Prostate gland (tissue), 2 donors: ENCODE results near the gene EXOSC9. TPM values are rescaled to one million over a fixed set of nuclear protein-coding genes. Genes with fewer than 3 reads are reported as not detected.

Experiments
- DNase-seq: peaks from one replicate; pipeline ENCODE4 v3.0.0-alpha.2; 2019; ENCODE audit warnings: low spot score
- H3K27ac ChIP-seq, 2 donors: fragments of 200-600 bp; sonication (generic); 2 replicates each; pipeline ENCODE4 v1.5.1; 2017 to 2019
- H3K27me3 ChIP-seq: fragments of 200-600 bp; sonication (generic); replicated peaks from 2 replicates; pipeline ENCODE4 v1.5.1; 2019; ENCODE audit not compliant: insufficient read depth
- H3K36me3 ChIP-seq, 2 donors: fragments of 200-600 bp; sonication (generic); 1 replicate in 1 of 2; 2 replicates in 1 of 2; pipeline versions ENCODE4 v1.5.1 to v1.8.1; 2017 to 2019
- H3K4me1 ChIP-seq: fragments of 200-600 bp; sonication (generic); replicated peaks from 2 replicates; pipeline ENCODE4 v1.5.1; 2019
- H3K4me3 ChIP-seq, 2 donors: fragments of 200-600 bp; sonication (generic); 2 replicates each; pipeline ENCODE4 v1.5.1; 2017 to 2019
- H3K9me3 ChIP-seq: fragments of 200-600 bp; sonication (generic); 2 replicates; pipeline ENCODE4 v1.5.1; 2017
- CTCF ChIP-seq, 4 experiments: fragments of 200-600 bp in 2 of 4; fragments of 450-650 bp in 2 of 4; sonication (generic) in 2 of 4; IDR thresholded peaks; 1 replicate in 3 of 4; 2 replicates in 1 of 4; pipeline ENCODE4 v1.5.1; 2016 to 2019; ENCODE audit warnings: antibody characterized with exemption in 4 of 4, mild to moderate bottlenecking in 2 of 4, moderate library complexity in 2 of 4
- POLR2A ChIP-seq: fragments of 450-650 bp; IDR thresholded peaks from one replicate; pipeline ENCODE4 v1.6.1; 2016; ENCODE audit warnings: antibody characterized with exemption, mild to moderate bottlenecking
- POLR2AphosphoS5 ChIP-seq: sonication (generic); formaldehyde crosslinking; IDR thresholded peaks from one replicate; pipeline ENCODE4 v1.6.1; 2017; ENCODE audit warnings: antibody characterized with exemption
- WGBS: methylation state at CpG from one replicate; pipeline ENCODE4 v1.1.5; 2018; 5-methylcytosine and 5-hydroxymethylcytosine counted together
- intact Hi-C: fragments of 100-400 bp; cut with DNase I; formaldehyde crosslinking; loops from one replicate; pipeline ENCODE4 v1.14.2; 2022
- total RNA-seq, 2 donors: library from RNA; depleted of rRNA; stranded (reverse); fragments of >200 nt; gene quantifications; one replicate each; pipeline ENCODE4 v1.1.0, GENCODE V29; 2016

Gene EXOSC9
- total RNA-seq, 2 donors from 2014 or later = 17.1 to 40.1 TPM

DNA sequence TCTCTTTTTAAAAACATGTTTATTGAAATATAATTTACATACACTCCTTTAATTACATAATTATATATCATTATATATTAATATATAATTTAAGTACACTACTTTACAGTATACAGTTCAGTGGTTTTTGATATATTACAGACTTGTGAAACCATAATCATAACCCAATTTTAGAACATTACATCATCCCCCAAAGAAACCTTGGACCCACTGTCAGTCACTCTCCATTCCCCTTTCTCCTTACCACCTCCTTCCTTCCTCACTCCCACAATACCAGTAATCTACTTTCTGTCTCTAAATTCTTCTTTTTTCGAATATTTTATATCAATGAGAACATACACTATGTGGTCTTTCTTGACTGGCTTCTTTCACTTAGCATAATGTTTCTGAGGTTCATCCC is 17.9 kb upstream of the EXOSC9 start:
- DNase-seq = no peak
- TF ChIP-seq POLR2AphosphoS5 (no peak), POLR2A (no peak), CTCF (IDR thresholded peaks at IDR 0.05) (no peak)
- 70% methylated on average over 1 of the region's 1 CpG for WGBS
- Histone ChIP-seq H3K27me3 (no peaks in the 10 kb centered on the region), H3K4me1 (no peaks in the 10 kb centered on the region), H3K9me3 (no peaks in the 10 kb centered on the region), H3K27ac (no peak overlapping the region), H3K36me3 (no peaks in the 10 kb centered on the region), H3K4me3 (no peak overlapping the region)
- intact Hi-C loops = no loop called here

DNA sequence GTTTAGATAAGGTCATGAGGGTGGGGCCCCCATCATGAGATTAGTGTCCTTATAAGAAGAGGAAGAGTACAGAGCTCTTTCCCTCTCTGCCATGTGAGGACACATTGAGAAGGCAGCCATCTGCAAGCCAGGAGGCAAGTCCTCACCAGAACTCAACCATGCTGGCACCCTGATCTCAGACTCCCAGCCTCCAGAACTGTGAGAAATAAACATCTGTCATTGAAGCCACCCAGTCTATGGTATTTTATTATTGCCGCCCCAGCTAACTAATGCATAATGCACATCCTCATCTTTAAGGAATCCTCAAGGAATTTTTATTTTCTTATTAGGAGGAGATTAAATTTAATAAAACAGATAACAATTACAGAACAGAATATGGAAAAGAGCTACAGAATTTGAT is 16.7 kb upstream of the EXOSC9 start:
- Histone ChIP-seq H3K4me3 (no peak overlapping the region), H3K36me3 (no peaks in the 10 kb centered on the region), H3K4me1 (no peaks in the 10 kb centered on the region), H3K9me3 (no peaks in the 10 kb centered on the region), H3K27me3 (no peaks in the 10 kb centered on the region), H3K27ac (no peak overlapping the region)
- no peak for DNase-seq
- intact Hi-C loops = no loop called here
- TF ChIP-seq POLR2A (no peak), POLR2AphosphoS5 (no peak), CTCF (IDR thresholded peaks at IDR 0.05) (no peak)
- 97% methylated on average over 1 of the region's 1 CpG for WGBS

DNA sequence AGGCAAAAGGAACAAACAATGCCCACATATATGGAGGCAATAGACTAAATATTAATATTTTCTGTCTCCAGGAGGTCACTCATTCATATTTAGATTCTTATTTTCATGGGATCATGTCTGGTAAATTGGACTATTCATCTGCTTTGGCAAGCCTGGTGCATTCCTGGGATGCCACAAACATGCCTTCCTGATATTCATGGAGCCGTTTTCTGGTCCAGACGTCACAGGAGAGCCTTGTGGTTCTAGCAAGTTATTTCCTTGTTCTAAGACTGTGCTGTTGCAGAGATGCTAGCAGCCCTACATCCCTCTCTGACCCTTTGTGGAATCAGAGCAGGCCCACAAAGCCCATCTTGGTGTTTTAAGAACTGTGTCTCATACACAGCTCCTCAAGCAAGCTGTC is 16.1 kb upstream of the EXOSC9 start:
- intact Hi-C loops = no loop called here
- Histone ChIP-seq H3K4me3 (no peak overlapping the region), H3K36me3 (no peaks in the 10 kb centered on the region), H3K27ac (no peak overlapping the region), H3K9me3 (no peaks in the 10 kb centered on the region), H3K4me1 (no peaks in the 10 kb centered on the region), H3K27me3 (no peaks in the 10 kb centered on the region)
- WGBS = 20% methylated on average over 2 of the region's 2 CpGs
- TF ChIP-seq POLR2AphosphoS5 (no peak), CTCF (IDR thresholded peaks at IDR 0.05) (no peak), POLR2A (no peak)
- DNase-seq = no peak

- TF ChIP-seq POLR2AphosphoS5 (no peak), POLR2A (no peak), CTCF (IDR thresholded peaks at IDR 0.05) (no peak)
- Histone ChIP-seq H3K36me3 (no peaks in the 10 kb centered on the region), H3K9me3 (no peaks in the 10 kb centered on the region), H3K27ac (no peak overlapping the region), H3K27me3 (no peaks in the 10 kb centered on the region), H3K4me1 (no peaks in the 10 kb centered on the region), H3K4me3 (no peak overlapping the region)
- WGBS = 69% methylated on average over 4 of the region's 4 CpGs
- DNase-seq = no peak
- intact Hi-C loops = no loop called here
Observed at GRCh38 chr4:121785479-121785878, 15.6 kb upstream of the EXOSC9 start.

DNA sequence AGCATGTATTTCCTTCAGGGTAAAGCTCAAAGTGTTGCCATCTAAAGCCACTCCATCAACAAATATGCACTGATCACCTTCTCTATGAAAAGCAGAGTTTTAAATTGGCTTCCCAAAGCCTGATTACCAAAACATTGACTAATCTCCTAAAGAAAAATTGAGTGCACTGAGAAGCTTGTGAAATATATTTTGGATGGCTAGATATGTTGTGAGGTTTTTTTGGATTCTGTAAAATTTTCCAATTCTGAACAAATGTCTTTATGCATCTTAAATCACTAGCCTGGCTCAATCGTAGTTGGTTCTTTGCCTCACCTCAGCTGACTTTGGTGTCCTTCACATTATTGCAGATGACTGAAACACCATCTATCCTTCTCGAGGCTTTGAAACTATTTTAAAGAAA is 14.9 kb upstream of the EXOSC9 start:
- DNase-seq = no peak
- H3K4me1 ChIP-seq = no peaks in the 10 kb centered on the region
- intact Hi-C loops = no loop called here
- no peaks in the 10 kb centered on the region for H3K27me3 ChIP-seq
- 92% methylated on average over 2 of the region's 2 CpGs for WGBS
- H3K27ac ChIP-seq = no peak overlapping the region
- no peaks in the 10 kb centered on the region for H3K36me3 ChIP-seq
- H3K4me3 ChIP-seq = no peak overlapping the region
- H3K9me3 ChIP-seq = no peaks in the 10 kb centered on the region
- TF ChIP-seq POLR2AphosphoS5 (no peak), POLR2A (no peak), CTCF (IDR thresholded peaks at IDR 0.05) (no peak)
